Nephron progenitor cell (in vitro differentiated cells): ENCODE data around the gene IGF2R.

ENCODE experiments used
- DNase-seq: peaks from one replicate; pipeline ENCODE4 v3.0.0; 2021
- H3K27ac Mint-ChIP-seq: 2 replicates; pipeline ENCODE4 v1.8.0; 2021; ENCODE audit warnings: mild to moderate bottlenecking, moderate library complexity, mixed read lengths
- H3K27me3 Mint-ChIP-seq: 2 replicates; pipeline ENCODE4 v1.8.0; 2021; ENCODE audit warnings: mild to moderate bottlenecking, low read depth, mixed read lengths; ENCODE audit not compliant: poor library complexity
- H3K36me3 Mint-ChIP-seq: 2 replicates; pipeline ENCODE4 v1.8.0; 2021; ENCODE audit warnings: low read depth, mixed read lengths
- H3K4me1 Mint-ChIP-seq: 2 replicates; pipeline ENCODE4 v1.8.0; 2021; ENCODE audit warnings: mixed read lengths
- H3K4me3 Mint-ChIP-seq: 2 replicates; pipeline ENCODE4 v1.8.0; 2021; ENCODE audit warnings: mild to moderate bottlenecking, moderate library complexity, mixed read lengths
- H3K9me3 Mint-ChIP-seq: 2 replicates; pipeline ENCODE4 v1.8.0; 2021; ENCODE audit warnings: mild to moderate bottlenecking, moderate library complexity, mixed read lengths
- CTCF ChIP-seq: fragments of 200-600 bp; sonication (generic); IDR thresholded peaks from 2 replicates; pipeline ENCODE4 v1.5.0; 2021; ENCODE audit warnings: antibody characterized with exemption

Gene IGF2R

GRCh38 chr6:160156842-160157241 lies 188.0 kb downstream of the IGF2R start:
- Mint-ChIP-seq H3K27me3 (peaks cover 6% of the 10 kb centered on the region), H3K27ac (no peak overlapping the region), H3K4me3 (no peak overlapping the region), H3K9me3 (peaks cover 17% of the 10 kb centered on the region), H3K4me1 (peaks cover 18% of the 10 kb centered on the region), H3K36me3 (peaks cover 6% of the 10 kb centered on the region)
- no peak for TF ChIP-seq CTCF
- DNase-seq: no peak

- peaks cover 13% of the 10 kb centered on the region for H3K9me3 Mint-ChIP-seq
- H3K36me3 Mint-ChIP-seq: no peaks in the 10 kb centered on the region
- TF ChIP-seq CTCF: no peak
- H3K4me3 Mint-ChIP-seq: no peak overlapping the region
- peaks cover 3% of the 10 kb centered on the region for H3K27me3 Mint-ChIP-seq
- peak overlapping the region; percentile 72 for H3K27ac Mint-ChIP-seq
- no peak for DNase-seq
- H3K4me1 Mint-ChIP-seq: peaks cover 26% of the 10 kb centered on the region
These were observed 191.6 kb downstream of the IGF2R start for GRCh38 chr6:160160450-160160849.
